HCT116 (cell line): ENCODE data around the gene CACNA1A.

Experiments
- CTCF ChIP-seq, 3 experiments: fragments of 200-600 bp in 1 of 3; sonication (generic) in 1 of 3; IDR thresholded peaks in 2 of 3; conservative IDR thresholded peaks in 1 of 3; 2 replicates each; pipeline ENCODE4 v1.5.1; 2012 to 2017; ENCODE audit warnings: low read depth in 2 of 3, low read length in 2 of 3, antibody characterized with exemption in 1 of 3, borderline replicate concordance in 1 of 3, control low read depth in 1 of 3, mild to moderate bottlenecking in 1 of 3, mixed read lengths in 1 of 3, mixed run types in 1 of 3, moderate library complexity in 1 of 3; ENCODE audit not compliant: insufficient read depth in 1 of 3
- POLR2A ChIP-seq: IDR thresholded peaks from 2 replicates; pipeline ENCODE4 v1.7.0; 2011; ENCODE audit warnings: borderline replicate concordance; ENCODE audit not compliant: insufficient read depth, insufficient read length; ENCODE audit errors: extremely low read depth
- ZBTB33 ChIP-seq: IDR thresholded peaks from 2 replicates; pipeline ENCODE4 v1.6.1; 2011; ENCODE audit warnings: mild to moderate bottlenecking, low read length, moderate library complexity; ENCODE audit not compliant: insufficient replicate concordance; ENCODE audit errors: extremely low read depth
- ZNF274 ChIP-seq: fragments of 200-500 bp; sonication (Bioruptor generic); IDR thresholded peaks from 2 replicates; pipeline ENCODE4 v1.6.1; 2014; ENCODE audit warnings: mild to moderate bottlenecking, low read depth, low read length, inconsistent platforms

GRCh38 chr19:13499692-13500091, 6.6 kb downstream of the CACNA1A start:
- no peak for TF ChIP-seq POLR2A
- TF ChIP-seq ZNF274: no peak
- TF ChIP-seq ZBTB33: no peak
- no peak for TF ChIP-seq CTCF (IDR thresholded peaks at IDR 0.05 in 2 of 3, conservative IDR thresholded peaks at IDR 0.05 in 1 of 3; ENCODE audit: borderline replicate concordance in 1 of 3, insufficient read depth in 1 of 3, low read depth in 2 of 3, low read length in 2 of 3)
